H9 (cell line): ENCODE measurements around the gene ZNF287. TPM values are rescaled to one million over a fixed set of nuclear protein-coding genes. Genes with fewer than 3 reads are reported as not detected.

Experiments
- DNase-seq: peaks from one replicate; pipeline ENCODE4 v3.0.0-alpha.2; 2017
- H2AFZ ChIP-seq: one replicate; pipeline ENCODE4 v1.6.1; 2013; ENCODE audit warnings: mild to moderate bottlenecking, low read length, control low read depth, moderate library complexity
- H2AK5ac ChIP-seq: 2 replicates; pipeline ENCODE4 v1.6.1; 2013; ENCODE audit warnings: low read length, control low read depth, mixed read lengths; ENCODE audit not compliant: insufficient read length
- H2BK120ac ChIP-seq: one replicate; pipeline ENCODE4 v1.6.1; 2013; ENCODE audit warnings: low read depth, mild to moderate bottlenecking, low read length, control low read depth, inconsistent platforms; ENCODE audit not compliant: poor library complexity, severe bottlenecking
- H2BK12ac ChIP-seq: 2 replicates; pipeline ENCODE4 v1.6.1; 2013; ENCODE audit warnings: low read length, control low read depth, mixed read lengths, low read depth; ENCODE audit not compliant: insufficient read length
- H2BK15ac ChIP-seq: 2 replicates; pipeline ENCODE4 v1.6.1; 2013; ENCODE audit warnings: low read depth, low read length, control low read depth
- H2BK20ac ChIP-seq: one replicate; pipeline ENCODE4 v1.6.1; 2013; ENCODE audit warnings: low read depth, mild to moderate bottlenecking, low read length, control low read depth, inconsistent platforms; ENCODE audit not compliant: poor library complexity, severe bottlenecking
- H2BK5ac ChIP-seq: 2 replicates; pipeline ENCODE4 v1.6.1; 2013; ENCODE audit warnings: low read length, control low read depth, mixed read lengths; ENCODE audit not compliant: insufficient read length
- H3K14ac ChIP-seq: 2 replicates; pipeline ENCODE4 v1.6.1; 2013; ENCODE audit warnings: low read length, control low read depth; ENCODE audit not compliant: insufficient read depth
- H3K18ac ChIP-seq: 2 replicates; pipeline ENCODE4 v1.6.1; 2013; ENCODE audit warnings: low read depth, mild to moderate bottlenecking, mixed read lengths, low read length, control low read depth; ENCODE audit not compliant: insufficient read length
- H3K23ac ChIP-seq: 2 replicates; pipeline ENCODE4 v1.6.1; 2013; ENCODE audit warnings: low read length, control low read depth, mixed read lengths, low read depth; ENCODE audit not compliant: insufficient read length
- H3K23me2 ChIP-seq: 2 replicates; pipeline ENCODE4 v1.6.1; 2013; ENCODE audit warnings: low read depth, mild to moderate bottlenecking, mixed read lengths, low read length, control low read depth; ENCODE audit not compliant: insufficient read length, poor library complexity, severe bottlenecking
- H3K27ac ChIP-seq: 2 replicates; pipeline ENCODE4 v1.5.1; 2013; ENCODE audit warnings: low read length, control low read depth, mixed read lengths, low read depth; ENCODE audit not compliant: insufficient read length
- H3K27me3 ChIP-seq: 2 replicates; pipeline ENCODE4 v1.6.1; 2013; ENCODE audit warnings: low read length, control low read depth, inconsistent platforms; ENCODE audit not compliant: insufficient read depth
- H3K4ac ChIP-seq: 2 replicates; pipeline ENCODE4 v1.6.1; 2013; ENCODE audit warnings: low read depth, mild to moderate bottlenecking, control low read depth, inconsistent platforms, low read length, moderate library complexity
- H3K4me1 ChIP-seq: 2 replicates; pipeline ENCODE4 v1.6.1; 2013; ENCODE audit warnings: low read length, control low read depth, inconsistent platforms; ENCODE audit not compliant: insufficient read depth
- H3K4me2 ChIP-seq: 2 replicates; pipeline ENCODE4 v1.6.1; 2013; ENCODE audit warnings: low read length, control low read depth, mixed read lengths; ENCODE audit not compliant: insufficient read length, insufficient read depth
- H3K56ac ChIP-seq: 2 replicates; pipeline ENCODE4 v1.6.1; 2013; ENCODE audit warnings: low read depth, mild to moderate bottlenecking, mixed read lengths, low read length, control low read depth; ENCODE audit not compliant: insufficient read length
- H3K79me1 ChIP-seq: 2 replicates; pipeline ENCODE4 v1.6.1; 2013; ENCODE audit warnings: low read depth, mild to moderate bottlenecking, moderate library complexity, low read length, control low read depth, inconsistent platforms; ENCODE audit not compliant: insufficient read depth, poor library complexity, severe bottlenecking
- H3K79me2 ChIP-seq: 2 replicates; pipeline ENCODE4 v1.6.1; 2013; ENCODE audit warnings: low read length, control low read depth, inconsistent platforms; ENCODE audit not compliant: insufficient read depth
- H3K9ac ChIP-seq: 2 replicates; pipeline ENCODE4 v1.6.1; 2013; ENCODE audit warnings: low read length, control low read depth, mixed read lengths; ENCODE audit not compliant: insufficient read length; ENCODE audit errors: extremely low read depth
- H3K9me3 ChIP-seq: one replicate; pipeline ENCODE4 v1.6.1; 2013; ENCODE audit warnings: low read depth, low read length, inconsistent platforms; ENCODE audit not compliant: control insufficient read depth
- H3T11ph ChIP-seq: one replicate; pipeline ENCODE4 v1.6.1; 2013; ENCODE audit warnings: mild to moderate bottlenecking, low read length, control low read depth, inconsistent platforms
- H4K20me1 ChIP-seq: one replicate; pipeline ENCODE4 v1.6.1; 2013; ENCODE audit not compliant: control insufficient read depth, insufficient read length, insufficient read depth
- H4K5ac ChIP-seq: 2 replicates; pipeline ENCODE4 v1.6.1; 2013; ENCODE audit warnings: low read depth, mild to moderate bottlenecking, mixed read lengths, low read length, control low read depth; ENCODE audit not compliant: insufficient read length
- H4K8ac ChIP-seq: replicated peaks from 2 replicates; pipeline ENCODE4 v1.6.1; 2013; ENCODE audit warnings: low read length, control low read depth, mixed read lengths, low read depth; ENCODE audit not compliant: insufficient read length
- H4K91ac ChIP-seq: 2 replicates; pipeline ENCODE4 v1.6.1; 2013; ENCODE audit warnings: low read depth, mild to moderate bottlenecking, moderate library complexity, mixed read lengths, low read length, control low read depth; ENCODE audit not compliant: insufficient read length
- H3K27ac Mint-ChIP-seq, 3 experiments: 2 replicates in 2 of 3; 3 replicates in 1 of 3; pipeline ENCODE4 v1.8.0; 2020 to 2021; ENCODE audit warnings: mixed read lengths in 3 of 3, mild to moderate bottlenecking in 1 of 3, moderate library complexity in 1 of 3
- H3K27me3 Mint-ChIP-seq: 2 replicates; pipeline ENCODE4 v1.8.0; 2021; ENCODE audit warnings: low read depth, mild to moderate bottlenecking, moderate library complexity, mixed read lengths
- H3K36me3 Mint-ChIP-seq, 3 experiments: 2 replicates in 2 of 3; 3 replicates in 1 of 3; pipeline ENCODE4 v1.8.0; 2020 to 2021; ENCODE audit warnings: low read depth in 3 of 3, mixed read lengths in 3 of 3; ENCODE audit not compliant: insufficient read depth in 1 of 3
- H3K4me1 Mint-ChIP-seq, 2 experiments: 2 replicates each; pipeline ENCODE4 v1.8.0; 2020; ENCODE audit warnings: mixed read lengths in 2 of 2
- H3K4me3 Mint-ChIP-seq, 2 experiments: 2 replicates in 1 of 2; 3 replicates in 1 of 2; pipeline ENCODE4 v1.8.0; 2020 to 2021; ENCODE audit warnings: mild to moderate bottlenecking in 2 of 2, mixed read lengths in 2 of 2, moderate library complexity in 1 of 2
- H3K9me3 Mint-ChIP-seq, 2 experiments: 2 replicates in 1 of 2; 3 replicates in 1 of 2; pipeline ENCODE4 v1.8.0; 2020; ENCODE audit warnings: mild to moderate bottlenecking in 2 of 2, mixed read lengths in 2 of 2, moderate library complexity in 1 of 2
- WGBS: extraction: QIAGEN DNeasy Blood & Tissue Kit; methylation state at CpG from one replicate; pipeline ENCODE4 v1.1.7; 2013; ENCODE audit warnings: missing lambda C conversion rate, low lambda C conversion rate, mixed read lengths; ENCODE audit not compliant: insufficient read length; ENCODE audit errors: extremely low coverage; 5-methylcytosine and 5-hydroxymethylcytosine counted together
- total RNA-seq: library from RNA; stranded (reverse); gene quantifications from 2 replicates; pipeline ENCODE4 v1.2.1, GENCODE V29; 2021
- TF ChIP-seq, protein P1 (sequence below): fragments of 200-600 bp; sonication (generic); conservative IDR thresholded peaks from 3 replicates; pipeline ENCODE4 v1.8.0; 2021; ENCODE audit warnings: antibody characterized with exemption, mild to moderate bottlenecking

Gene ZNF287
- total RNA-seq, 1 experiment from 2014 or later = 7.1 TPM

DNA sequence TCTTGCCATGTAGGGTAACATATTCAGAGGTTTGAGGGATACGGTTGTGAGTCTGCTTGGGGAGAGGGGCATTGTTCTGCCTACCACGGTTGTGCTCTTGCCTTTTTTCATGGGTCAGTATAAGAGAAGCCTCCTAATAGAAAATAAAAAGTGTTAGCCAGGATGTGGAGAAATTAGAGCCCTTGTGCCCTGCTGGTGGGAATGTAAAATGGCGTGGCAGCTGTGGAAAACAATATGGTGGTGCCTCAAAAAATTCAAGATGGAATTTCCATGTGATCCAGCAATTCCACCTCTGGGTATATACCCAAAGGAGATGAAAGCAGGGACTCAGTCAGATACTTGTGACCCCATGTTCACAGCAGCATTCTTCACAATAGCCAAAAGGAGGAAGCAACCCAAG lies 62.8 kb downstream of the ZNF287 start:
- no peak overlapping the region for H3T11ph ChIP-seq
- no peaks in the 10 kb centered on the region for H3K4me1 ChIP-seq
- H3K18ac ChIP-seq = no peak overlapping the region
- no peak overlapping the region for H2BK120ac ChIP-seq
- Mint-ChIP-seq H3K4me1 (no peaks in the 10 kb centered on the region), H3K9me3 (no peaks in the 10 kb centered on the region; a peak in 1 of 5 replicates), H3K4me3 (no peak overlapping the region), H3K27ac (no peak overlapping the region), H3K36me3 (no peaks in the 10 kb centered on the region), H3K27me3 (peaks cover 11% of the 10 kb centered on the region)
- no peak for DNase-seq
- no peak overlapping the region for H2BK12ac ChIP-seq
- no peak overlapping the region for H3K23ac ChIP-seq
- no peak overlapping the region for H3K4ac ChIP-seq
- H2BK20ac ChIP-seq = no peak overlapping the region
- no peak overlapping the region for H3K9ac ChIP-seq
- no peak overlapping the region for H3K4me2 ChIP-seq
- WGBS = no CpG with 5 or more reads among the region's 3 CpGs
- H3K23me2 ChIP-seq = no peaks in the 10 kb centered on the region
- H3K79me1 ChIP-seq = no peaks in the 10 kb centered on the region
- H3K27ac ChIP-seq = no peak overlapping the region
- no peak overlapping the region for H2AK5ac ChIP-seq
- no peak overlapping the region for H4K91ac ChIP-seq
- H4K20me1 ChIP-seq = no peaks in the 10 kb centered on the region
- TF ChIP-seq, protein P1, sequence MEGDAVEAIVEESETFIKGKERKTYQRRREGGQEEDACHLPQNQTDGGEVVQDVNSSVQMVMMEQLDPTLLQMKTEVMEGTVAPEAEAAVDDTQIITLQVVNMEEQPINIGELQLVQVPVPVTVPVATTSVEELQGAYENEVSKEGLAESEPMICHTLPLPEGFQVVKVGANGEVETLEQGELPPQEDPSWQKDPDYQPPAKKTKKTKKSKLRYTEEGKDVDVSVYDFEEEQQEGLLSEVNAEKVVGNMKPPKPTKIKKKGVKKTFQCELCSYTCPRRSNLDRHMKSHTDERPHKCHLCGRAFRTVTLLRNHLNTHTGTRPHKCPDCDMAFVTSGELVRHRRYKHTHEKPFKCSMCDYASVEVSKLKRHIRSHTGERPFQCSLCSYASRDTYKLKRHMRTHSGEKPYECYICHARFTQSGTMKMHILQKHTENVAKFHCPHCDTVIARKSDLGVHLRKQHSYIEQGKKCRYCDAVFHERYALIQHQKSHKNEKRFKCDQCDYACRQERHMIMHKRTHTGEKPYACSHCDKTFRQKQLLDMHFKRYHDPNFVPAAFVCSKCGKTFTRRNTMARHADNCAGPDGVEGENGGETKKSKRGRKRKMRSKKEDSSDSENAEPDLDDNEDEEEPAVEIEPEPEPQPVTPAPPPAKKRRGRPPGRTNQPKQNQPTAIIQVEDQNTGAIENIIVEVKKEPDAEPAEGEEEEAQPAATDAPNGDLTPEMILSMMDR = peak; percentile 50
- no peak overlapping the region for H4K8ac ChIP-seq
- no peak overlapping the region for H2AFZ ChIP-seq
- no peaks in the 10 kb centered on the region for H3K79me2 ChIP-seq
- H3K14ac ChIP-seq = no peak overlapping the region
- no peak overlapping the region for H2BK5ac ChIP-seq
- no peak overlapping the region for H4K5ac ChIP-seq
- H3K56ac ChIP-seq = no peak overlapping the region
- H2BK15ac ChIP-seq = no peak overlapping the region
- H3K9me3 ChIP-seq = no peaks in the 10 kb centered on the region
- no peaks in the 10 kb centered on the region for H3K27me3 ChIP-seq
